Measurements from ENCODE around the gene ADORA2A. TPM values are rescaled to one million over a fixed set of nuclear protein-coding genes. Genes with fewer than 3 reads are reported as not detected.

Gene ADORA2A
- total and polyA plus RNA-seq, 10 of the 15 experiments (the other 5 are each of a cell fraction or from before 2014, with no cell fraction given), result 0.69 to 31.2 (median 18.3) TPM

- TF ChIP-seq BCL3 (IDR thresholded peaks at IDR 0.05; ENCODE audit: borderline replicate concordance, insufficient read depth, low read depth, low read length, poor library complexity, severe bottlenecking) (no peak), GATAD2B (conservative IDR thresholded peaks at IDR 0.05; ENCODE audit: low read depth) (no peak), YY1 (IDR thresholded peaks at IDR 0.05; ENCODE audit: low read depth, low read length) (no peak), ZNF592 (IDR thresholded peaks at IDR 0.05) (no peak), FOS (IDR thresholded peaks at IDR 0.05; ENCODE audit: borderline replicate concordance, extremely low read depth, insufficient read length) (no peak), MEF2B (IDR thresholded peaks at IDR 0.05; ENCODE audit: partially characterized antibody, poor library complexity, severe bottlenecking) (no peak)
- TF ChIP-seq, protein P1, sequence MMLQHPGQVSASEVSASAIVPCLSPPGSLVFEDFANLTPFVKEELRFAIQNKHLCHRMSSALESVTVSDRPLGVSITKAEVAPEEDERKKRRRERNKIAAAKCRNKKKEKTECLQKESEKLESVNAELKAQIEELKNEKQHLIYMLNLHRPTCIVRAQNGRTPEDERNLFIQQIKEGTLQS (IDR thresholded peaks at IDR 0.05; ENCODE audit: borderline replicate concordance, extremely low read depth, low read depth, low read length), result no peak
Measured at GRCh38 chr22:24401931-24402367, 25.4 kb upstream of the ADORA2A start (continued).
